AG04450 (cell line): ENCODE data around the gene TRAPPC3. TPM values are rescaled to one million over a fixed set of nuclear protein-coding genes. Genes with fewer than 3 reads are reported as not detected.
A peak's percentile ranks its signal among the peaks of the same experiment; 100 is the strongest.

Experiments
- CTCF ChIA-PET: fragments of 300-600, 350-600 bp; formaldehyde crosslinking; extraction: SDS; loops from one replicate; lab custom pipeline; 2022; ENCODE audit warnings: antibody characterized with exemption, inconsistent platforms; lab: Charles Lee
- POLR2A ChIA-PET: fragments of 350-600 bp; formaldehyde crosslinking; extraction: SDS; loops from one replicate; lab custom pipeline; 2021; ENCODE audit warnings: antibody characterized with exemption, inconsistent platforms; lab: Yijun Ruan, JAX
- DNase-seq: peaks from one replicate; pipeline ENCODE4 v3.0.0-alpha.2; 2011; ENCODE audit warnings: low read depth, low spot score
- H3K27ac ChIP-seq: one replicate; pipeline ENCODE4 v1.5.1; 2012; ENCODE audit warnings: low read depth, low read length, control low read depth
- H3K27me3 ChIP-seq: one replicate; pipeline ENCODE4 v1.6.0; 2012; ENCODE audit warnings: low read length; ENCODE audit not compliant: control insufficient read depth, insufficient read depth
- H3K4me3 ChIP-seq: 2 replicates; pipeline ENCODE4 v1.5.1; 2011; ENCODE audit warnings: mild to moderate bottlenecking, low read depth, low read length, control low read depth
- H3K9me3 ChIP-seq: 2 replicates; pipeline ENCODE4 v1.5.1; 2012; ENCODE audit warnings: low read length; ENCODE audit not compliant: control insufficient read depth, insufficient read depth
- CTCF ChIP-seq: IDR thresholded peaks from 2 replicates; pipeline ENCODE4 v1.5.1; 2011; ENCODE audit warnings: low read depth, low read length, control low read depth, inconsistent platforms
- polyA plus RNA-seq: library from polyadenylated mRNA; depleted of rRNA; stranded (reverse); fragments of >200 nt; gene quantifications from 2 replicates; pipeline ENCODE4 v1.2.3, GENCODE V29; 2011

TRAPPC3 gene
- polyA plus RNA-seq, 1 experiment = 92.3 TPM

- H3K27me3 ChIP-seq = no peaks in the 10 kb centered on the region
- no peak for DNase-seq
- no peaks in the 10 kb centered on the region for H3K9me3 ChIP-seq
- CTCF ChIA-PET = interaction anchor here (0.7 to 2.6 kb wide), 3 partner anchors 14 to 292 kb away, joined by 3 to 16 read pairs (median 8); no protein-coding TSS in a partner anchor
- no peak overlapping the region for H3K4me3 ChIP-seq
- H3K27ac ChIP-seq = no peak overlapping the region
- TF ChIP-seq CTCF = no peak
- POLR2A ChIA-PET = interaction anchor here (0.7 kb wide), 1 partner anchor 92 kb away, joined by 3 read pairs; no protein-coding TSS in a partner anchor
These were observed 14.1 kb upstream of the TRAPPC3 start for GRCh38 chr1:36163426-36163825.

GRCh38 chr1:36162680-36163239 is 13.5 kb upstream of the TRAPPC3 start:
- Histone ChIP-seq H3K4me3 (no peak overlapping the region), H3K9me3 (no peaks in the 10 kb centered on the region), H3K27ac (no peak overlapping the region), H3K27me3 (no peaks in the 10 kb centered on the region)
- ChIA-PET CTCF (interaction anchor here (0.7 to 2.6 kb wide), 5 partner anchors 13 to 293 kb away, joined by 3 to 16 read pairs (median 7); no protein-coding TSS in a partner anchor), POLR2A (no interaction called here)
- no peak for DNase-seq
- TF ChIP-seq CTCF = no peak

GRCh38 chr1:36161641-36162531 is 12.6 kb upstream of the TRAPPC3 start:
- no peak for TF ChIP-seq CTCF
- Histone ChIP-seq H3K27me3 (no peaks in the 10 kb centered on the region), H3K4me3 (peak overlapping the region; percentile 66), H3K9me3 (no peaks in the 10 kb centered on the region; the same call in 1 of the 2 replicates), H3K27ac (peak overlapping the region; percentile 21)
- ChIA-PET CTCF (interaction anchor here (0.6 to 2.6 kb wide), 12 partner anchors 8 to 138 kb away, joined by 3 to 19 read pairs (median 6); partner anchors contain the start of gene TRAPPC3), POLR2A (interaction anchor here (0.8 to 1.0 kb wide), 2 partner anchors 12 to 26 kb away, joined by 3 to 12 read pairs; partner anchors contain the start of gene TRAPPC3)
- no peak for DNase-seq

- peak; percentile 56 for TF ChIP-seq CTCF
- H3K27me3 ChIP-seq = no peaks in the 10 kb centered on the region
These were observed 11.7 kb upstream of the TRAPPC3 start for GRCh38 chr1:36160949-36161485.

More at GRCh38 chr1:36160949-36161485, 11.7 kb upstream of the TRAPPC3 start:
- DNase-seq = no peak
- ChIA-PET CTCF (interaction anchor here (0.5 to 2.4 kb wide), 14 partner anchors 9 to 163 kb away, joined by 3 to 19 read pairs (median 4); partner anchors contain the start of gene TRAPPC3), POLR2A (interaction anchor here (0.8 to 1.5 kb wide), 4 partner anchors 11 to 146 kb away, joined by 3 to 12 read pairs (median 3); partner anchors contain the start of genes SH3D21 and TRAPPC3)
- peak overlapping the region; percentile 66 for H3K4me3 ChIP-seq
- H3K9me3 ChIP-seq = no peaks in the 10 kb centered on the region; the same call in 1 of the 2 replicates
- H3K27ac ChIP-seq = peak overlapping the region; percentile 78
